GM23248 (cell line): ENCODE measurements around the gene SNX24. TPM values are rescaled to one million over a fixed set of nuclear protein-coding genes. Genes with fewer than 3 reads are reported as not detected.
A peak's percentile ranks its signal among the peaks of the same experiment; 100 is the strongest.

ENCODE experiments used
- DNase-seq: peaks from one replicate; pipeline ENCODE4 v3.0.0-alpha.2; 2015
- H2AFZ ChIP-seq: fragments of 200-600 bp; sonication (generic); 2 replicates; pipeline ENCODE4 v1.6.1; 2016; ENCODE audit warnings: antibody characterized with exemption
- H3F3A ChIP-seq: fragments of 200-600 bp; sonication (generic); 2 replicates; pipeline ENCODE4 v1.6.1; 2016; ENCODE audit warnings: mild to moderate bottlenecking, antibody characterized with exemption, mixed run types; ENCODE audit not compliant: insufficient read depth
- H3K27ac ChIP-seq: fragments of 200-600 bp; sonication (generic); 2 replicates; pipeline ENCODE4 v1.5.1; 2016; ENCODE audit warnings: mild to moderate bottlenecking
- H3K27me3 ChIP-seq: fragments of 200-600 bp; sonication (generic); replicated peaks from 2 replicates; pipeline ENCODE4 v1.6.1; 2016; ENCODE audit warnings: mild to moderate bottlenecking; ENCODE audit not compliant: insufficient read depth
- H3K36me3 ChIP-seq: fragments of 200-600 bp; sonication (generic); 2 replicates; pipeline ENCODE4 v1.6.1; 2016; ENCODE audit warnings: low read depth, mild to moderate bottlenecking
- H3K4me1 ChIP-seq: fragments of 200-600 bp; sonication (generic); 2 replicates; pipeline ENCODE4 v1.6.1; 2016; ENCODE audit warnings: mild to moderate bottlenecking; ENCODE audit not compliant: insufficient read depth
- H3K4me2 ChIP-seq: fragments of 200-600 bp; sonication (generic); one replicate; pipeline ENCODE4 v1.6.1; 2016; ENCODE audit warnings: mild to moderate bottlenecking; ENCODE audit not compliant: unreplicated experiment
- H3K4me3 ChIP-seq: fragments of 200-600 bp; sonication (generic); 2 replicates; pipeline ENCODE4 v1.5.1; 2016; ENCODE audit warnings: mild to moderate bottlenecking
- H3K79me2 ChIP-seq: fragments of 200-600 bp; sonication (generic); 2 replicates; pipeline ENCODE4 v1.6.1; 2016; ENCODE audit warnings: mild to moderate bottlenecking; ENCODE audit not compliant: insufficient read depth
- H3K9ac ChIP-seq: fragments of 200-600 bp; sonication (generic); 2 replicates; pipeline ENCODE4 v1.6.1; 2016; ENCODE audit warnings: mild to moderate bottlenecking
- H3K9me2 ChIP-seq: fragments of 200-600 bp; sonication (generic); 2 replicates; pipeline ENCODE4 v1.6.1; 2016; ENCODE audit warnings: mixed run types, mild to moderate bottlenecking, moderate library complexity; ENCODE audit not compliant: insufficient read depth
- H3K9me3 ChIP-seq: fragments of 200-600 bp; sonication (generic); one replicate; pipeline ENCODE4 v1.6.1; 2017; ENCODE audit warnings: low read depth
- H4K20me1 ChIP-seq: fragments of 200-600 bp; sonication (generic); 2 replicates; pipeline ENCODE4 v1.6.0; 2016; ENCODE audit not compliant: insufficient read depth
- EZH2 ChIP-seq: fragments of 200-600 bp; sonication (generic); IDR thresholded peaks from 2 replicates; pipeline ENCODE4 v1.6.1; 2018; ENCODE audit warnings: antibody characterized with exemption, mild to moderate bottlenecking; ENCODE audit not compliant: insufficient read depth, poor library complexity, severe bottlenecking
- EZH2phosphoT487 ChIP-seq: fragments of 200-600 bp; sonication (generic); IDR thresholded peaks from 2 replicates; pipeline ENCODE4 v1.6.1; 2018; ENCODE audit warnings: antibody characterized with exemption, moderate library complexity, mild to moderate bottlenecking, low read depth; ENCODE audit not compliant: insufficient read depth
- WGBS, 2 experiments: methylation state at CpG; one replicate each; pipeline ENCODE4 v1.1.6; 2015 to 2017; ENCODE audit warnings: low lambda C conversion rate in 2 of 2, low coverage in 1 of 2; ENCODE audit errors: missing lambda C conversion rate in 2 of 2; 5-methylcytosine and 5-hydroxymethylcytosine counted together
- in situ Hi-C: fragments of 300-500 bp; cut with MboI; formaldehyde crosslinking; loops from 2 replicates; pipeline ENCODE4 v1.15.0; 2020
- polyA plus RNA-seq: library from polyadenylated mRNA; unstranded; fragments of >200 nt; fragmentation: Nextera tagmentation; extraction: Ambion mirVana; gene quantifications from 2 replicates; pipeline ENCODE4 v1.2.1, GENCODE V29; 2016
- total RNA-seq: library from RNA; depleted of rRNA; stranded (reverse); fragments of >200 nt; shearing (Covaris generic); gene quantifications from 2 replicates; pipeline ENCODE4 v1.2.3, GENCODE V29; 2014; rRNA removed

Gene SNX24, protein sequence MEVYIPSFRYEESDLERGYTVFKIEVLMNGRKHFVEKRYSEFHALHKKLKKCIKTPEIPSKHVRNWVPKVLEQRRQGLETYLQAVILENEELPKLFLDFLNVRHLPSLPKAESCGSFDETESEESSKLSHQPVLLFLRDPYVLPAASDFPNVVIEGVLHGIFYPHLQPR
- total RNA-seq (20.8 and 25.7 TPM in 2 replicates), polyA plus RNA-seq (27.7 and 29.4 TPM in 2 replicates)

- H3K36me3 ChIP-seq = no peaks in the 10 kb centered on the region
- H3K4me3 ChIP-seq = peak within 1 kb of the TSS; percentile 76
- TF ChIP-seq EZH2phosphoT487 (no peak), EZH2 (no peak)
- WGBS, 2 experiments = 1% methylated on average over 45 to 47 of the region's 92 CpGs
- no peaks in the 10 kb centered on the region for H3K9me2 ChIP-seq
- peaks cover 20% of the 10 kb centered on the region for H3F3A ChIP-seq
- in situ Hi-C loops = no loop called here
- peaks cover 35% of the 10 kb centered on the region for H3K4me1 ChIP-seq
- H3K4me2 ChIP-seq = peak within 1 kb of the TSS; percentile 87
- H4K20me1 ChIP-seq = no peaks in the 10 kb centered on the region
- peaks cover 40% of the 10 kb centered on the region for H3K79me2 ChIP-seq
- H3K27me3 ChIP-seq = no peaks in the 10 kb centered on the region
- H2AFZ ChIP-seq = peak within 1 kb of the TSS; percentile 99
- peak within 1 kb of the TSS; percentile 87 for H3K27ac ChIP-seq
- peak within 1 kb of the TSS; percentile 89 for H3K9ac ChIP-seq
- peak; percentile 88 for DNase-seq
- no peaks in the 10 kb centered on the region for H3K9me3 ChIP-seq
Measured at GRCh38 chr5:122845229-122846050, at the start of gene SNX24. SNX24 (plus strand) TSS chr5:122845613; CDS start chr5:122845634, 21 bp downstream.

DNA sequence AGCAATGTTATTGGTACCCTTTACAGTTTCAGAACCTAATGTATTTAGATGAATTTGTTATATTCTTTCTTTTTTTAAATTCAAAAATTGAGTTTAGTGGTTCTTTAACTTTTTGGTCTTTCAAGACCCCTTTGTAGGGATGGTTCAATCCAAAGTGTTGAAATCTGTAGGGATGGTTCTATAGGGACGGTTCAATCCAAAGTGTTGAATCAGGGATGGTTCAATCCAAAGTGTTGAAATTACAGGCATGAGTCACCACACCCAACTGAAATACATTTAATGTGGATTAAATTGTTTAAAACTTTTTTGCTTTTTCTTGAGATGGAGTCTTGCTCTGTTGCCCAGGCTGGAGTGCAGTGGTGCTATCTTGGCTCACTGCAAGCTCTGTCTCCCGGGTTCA, 39.9 kb upstream of the SNX24 start:
- Histone ChIP-seq H3K27ac (no peak overlapping the region), H3K36me3 (peaks cover 33% of the 10 kb centered on the region), H3K4me1 (no peaks in the 10 kb centered on the region), H3F3A (no peaks in the 10 kb centered on the region), H3K79me2 (peaks cover 6% of the 10 kb centered on the region; the same call in 1 of the 2 replicates), H3K27me3 (no peaks in the 10 kb centered on the region), H3K9me2 (no peaks in the 10 kb centered on the region), H4K20me1 (no peaks in the 10 kb centered on the region), H3K9me3 (no peaks in the 10 kb centered on the region), H3K4me3 (no peak overlapping the region), H2AFZ (no peak overlapping the region), H3K4me2 (no peak overlapping the region), H3K9ac (no peak overlapping the region)
- WGBS, 2 experiments = 88 to 89% methylated on average over 2 of the region's 2 CpGs
- in situ Hi-C loops = no loop called here
- peak; percentile 58 for DNase-seq
- TF ChIP-seq EZH2phosphoT487 (no peak), EZH2 (no peak)

GRCh38 chr5:122810405-122810804, 35.0 kb upstream of the SNX24 start:
- WGBS, 2 experiments = 97% methylated on average over 2 of the region's 2 CpGs
- peaks cover 24% of the 10 kb centered on the region for H3K36me3 ChIP-seq
- no peaks in the 10 kb centered on the region for H3K4me1 ChIP-seq
- H3K27ac ChIP-seq = no peak overlapping the region
- no peak overlapping the region for H3K4me3 ChIP-seq
- no peaks in the 10 kb centered on the region for H3F3A ChIP-seq
- in situ Hi-C loops = no loop called here
- no peaks in the 10 kb centered on the region for H3K9me3 ChIP-seq
- TF ChIP-seq EZH2phosphoT487 (no peak), EZH2 (no peak)
- no peak overlapping the region for H2AFZ ChIP-seq
- H3K9me2 ChIP-seq = no peaks in the 10 kb centered on the region
- no peak overlapping the region for H3K9ac ChIP-seq
- H3K4me2 ChIP-seq = no peak overlapping the region
- no peak for DNase-seq
- H4K20me1 ChIP-seq = no peaks in the 10 kb centered on the region
- peaks cover 6% of the 10 kb centered on the region; the same call in 1 of the 2 replicates for H3K79me2 ChIP-seq
- no peaks in the 10 kb centered on the region for H3K27me3 ChIP-seq

DNA sequence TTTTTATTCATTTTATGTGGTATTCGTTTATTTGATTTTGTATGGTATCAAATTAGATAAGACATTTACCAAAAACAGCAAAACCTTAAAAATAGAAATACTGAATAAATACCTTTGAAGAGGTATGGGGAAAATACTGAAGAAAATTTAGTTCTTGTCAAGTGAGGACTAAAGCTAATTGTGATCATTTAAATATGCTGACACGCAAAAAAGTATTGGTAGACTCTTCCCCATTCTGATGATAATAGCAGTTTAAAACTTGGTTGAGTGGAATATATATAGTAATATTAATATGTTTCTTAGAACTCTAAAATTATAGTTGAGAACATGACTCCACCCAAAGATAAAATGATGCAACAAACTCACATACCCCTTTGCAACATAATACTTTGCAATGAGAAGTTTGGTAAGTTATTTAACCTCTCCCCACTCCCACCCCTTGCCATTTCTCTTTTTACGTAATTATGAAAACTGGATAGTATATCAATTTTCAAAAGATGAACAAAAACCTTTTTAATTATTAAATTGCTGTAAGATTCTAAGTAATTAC, 30.1 kb upstream of the SNX24 start:
- H2AFZ ChIP-seq = no peak overlapping the region
- H3K4me3 ChIP-seq = no peak overlapping the region
- no peak for DNase-seq
- no peak overlapping the region for H3K4me2 ChIP-seq
- H3K27me3 ChIP-seq = no peaks in the 10 kb centered on the region
- no peak overlapping the region for H3K9ac ChIP-seq
- no peaks in the 10 kb centered on the region for H3F3A ChIP-seq
- H3K9me2 ChIP-seq = no peaks in the 10 kb centered on the region
- no peaks in the 10 kb centered on the region for H3K4me1 ChIP-seq
- H3K27ac ChIP-seq = no peak overlapping the region
- no peaks in the 10 kb centered on the region for H3K9me3 ChIP-seq
- WGBS, 2 experiments = 98 to 99% methylated on average over 3 of the region's 3 CpGs
- in situ Hi-C loops = no loop called here
- TF ChIP-seq EZH2 (no peak), EZH2phosphoT487 (no peak)
- H3K79me2 ChIP-seq = no peaks in the 10 kb centered on the region
- peaks cover 15% of the 10 kb centered on the region for H3K36me3 ChIP-seq
- no peaks in the 10 kb centered on the region for H4K20me1 ChIP-seq
